ENCODE results near the gene DESI2. TPM values are rescaled to one million over a fixed set of nuclear protein-coding genes. Genes with fewer than 3 reads are reported as not detected.

The DESI2 gene
- 10 to 100 TPM; 24.5 to 26.4 TPM for total RNA-seq

DNA sequence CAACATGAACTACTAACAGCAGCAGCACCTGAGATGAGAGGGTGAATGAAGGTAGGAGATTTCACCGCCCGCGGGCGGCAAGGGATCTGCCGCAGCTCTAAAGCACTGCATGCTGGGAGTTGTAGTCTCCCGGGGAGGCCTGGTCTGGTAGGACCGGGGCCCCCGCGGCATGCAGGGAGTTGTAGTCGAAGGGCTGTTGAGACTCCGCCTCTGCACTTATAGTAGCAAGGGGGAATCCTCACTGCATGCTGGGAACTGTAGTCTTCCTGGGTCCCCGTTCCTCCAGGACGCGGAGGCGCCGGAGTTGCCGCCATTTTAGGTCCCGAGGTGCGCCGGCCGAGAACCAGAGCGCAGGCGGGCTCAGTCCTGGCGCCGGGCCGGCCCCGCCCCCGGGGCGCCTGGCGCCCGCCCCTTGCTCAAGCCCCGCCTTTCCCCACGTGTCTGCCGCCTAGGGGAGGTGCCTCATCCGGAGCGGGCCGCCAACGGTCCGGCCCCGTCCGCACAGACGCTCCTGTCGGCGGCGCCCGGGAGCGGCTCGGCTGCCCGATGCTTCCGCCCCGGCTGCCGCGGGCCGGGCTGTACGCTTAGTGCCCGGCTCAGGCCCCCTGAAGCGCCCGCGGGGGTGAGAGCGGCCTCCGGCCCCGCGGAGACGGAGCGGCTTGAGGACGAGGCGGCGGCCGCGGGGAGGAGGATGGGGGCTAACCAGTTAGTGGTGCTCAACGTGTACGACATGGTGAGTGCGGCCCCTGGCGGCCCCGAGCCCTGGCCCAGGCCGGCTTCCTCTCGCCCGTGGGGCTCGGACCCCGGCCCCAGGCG, at the start of gene DESI2:
Gene DESI2 (plus strand): TSS at position 504 of the 816 bp plus-strand sequence. CDS start 188 bp downstream, at position 692.
- CTCF ChIA-PET: interaction anchor here (0.7 to 2.9 kb wide), 5 partner anchors 10 to 321 kb away, joined by 3 to 17 read pairs (median 4); no protein-coding TSS in a partner anchor
- H3K4me1 Mint-ChIP-seq: peaks cover 15% of the 10 kb centered on the region
- ATAC-seq (peak; percentile 94), DNase-seq (peak; percentile 99)
- H3K27me3 Mint-ChIP-seq: no peaks in the 10 kb centered on the region
- H3K36me3 Mint-ChIP-seq: peaks cover 13% of the 10 kb centered on the region
- no peaks in the 10 kb centered on the region for H3K9me3 Mint-ChIP-seq (ENCODE audit: low read depth)
- peak within 1 kb of the TSS; percentile 82 for H3K27ac Mint-ChIP-seq
- peak within 1 kb of the TSS; percentile 81 for H3K4me3 Mint-ChIP-seq

DNA sequence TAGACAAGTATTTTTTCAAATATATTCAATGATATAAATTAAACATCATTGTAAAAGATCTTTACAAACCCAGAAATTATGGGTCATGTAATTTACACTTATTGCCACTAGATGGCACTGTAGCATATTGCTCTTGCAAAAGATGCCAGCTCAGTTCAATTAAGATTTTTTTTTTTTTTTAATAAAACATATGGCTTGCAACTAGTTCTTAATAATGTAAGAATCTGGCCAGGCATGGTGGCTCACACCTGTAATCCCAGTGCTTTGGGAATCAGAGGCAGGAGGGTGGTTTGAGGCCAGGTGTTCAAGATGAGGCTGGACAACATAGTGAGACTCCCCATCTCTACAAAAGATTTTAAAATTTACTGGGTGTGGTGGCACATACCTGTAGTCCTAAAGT, 49.4 kb upstream of the DESI2 start:
- DNase-seq (no peak), ATAC-seq (no peak)
- CTCF ChIA-PET: interaction anchor here (0.6 to 4.9 kb wide), 21 partner anchors 9 to 1006 kb away, joined by 3 to 87 read pairs (median 3); partner anchors contain the start of gene DESI2
- peaks cover 9% of the 10 kb centered on the region for H3K27me3 Mint-ChIP-seq
- no peaks in the 10 kb centered on the region for H3K36me3 Mint-ChIP-seq
- H3K4me3 Mint-ChIP-seq: no peak overlapping the region
- no peaks in the 10 kb centered on the region for H3K9me3 Mint-ChIP-seq (ENCODE audit: low read depth)
- peaks cover 14% of the 10 kb centered on the region for H3K4me1 Mint-ChIP-seq
- no peak overlapping the region for H3K27ac Mint-ChIP-seq

DNA sequence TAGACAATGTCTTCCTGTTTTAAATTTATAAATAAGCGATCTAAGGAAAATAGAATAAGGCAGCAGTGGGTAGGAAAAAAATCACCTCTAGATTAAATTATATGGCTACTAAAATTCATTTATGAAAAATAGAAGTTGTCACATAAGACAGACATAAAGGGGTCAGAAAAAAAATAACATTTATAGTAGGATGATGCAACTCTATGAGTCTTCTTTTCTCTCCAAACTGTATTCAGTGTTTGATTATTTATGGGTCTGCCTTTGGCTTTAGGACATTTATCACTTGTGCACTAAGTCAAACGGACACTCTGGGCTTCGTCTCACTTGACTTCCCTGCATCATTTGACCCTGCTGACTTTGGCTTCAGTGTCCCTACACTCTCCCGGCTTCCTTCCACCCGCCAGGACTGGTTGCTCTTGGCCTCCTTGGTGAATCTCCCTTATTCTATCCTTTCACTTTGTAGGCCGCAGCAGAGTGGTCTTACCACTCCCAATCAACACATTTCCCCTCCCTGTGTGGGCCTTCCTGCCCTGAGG, 47.0 kb upstream of the DESI2 start:
- H3K4me1 Mint-ChIP-seq: no peaks in the 10 kb centered on the region
- no peaks in the 10 kb centered on the region for H3K9me3 Mint-ChIP-seq (ENCODE audit: low read depth)
- no peak overlapping the region for H3K27ac Mint-ChIP-seq
- no peaks in the 10 kb centered on the region for H3K36me3 Mint-ChIP-seq
- ATAC-seq (no peak), DNase-seq (no peak)
- CTCF ChIA-PET: interaction anchor here (1.4 to 4.9 kb wide), 4 partner anchors 47 to 437 kb away, joined by 5 to 87 read pairs (median 26); partner anchors contain the start of gene DESI2
- peaks cover 9% of the 10 kb centered on the region for H3K27me3 Mint-ChIP-seq
- no peak overlapping the region for H3K4me3 Mint-ChIP-seq

DNA sequence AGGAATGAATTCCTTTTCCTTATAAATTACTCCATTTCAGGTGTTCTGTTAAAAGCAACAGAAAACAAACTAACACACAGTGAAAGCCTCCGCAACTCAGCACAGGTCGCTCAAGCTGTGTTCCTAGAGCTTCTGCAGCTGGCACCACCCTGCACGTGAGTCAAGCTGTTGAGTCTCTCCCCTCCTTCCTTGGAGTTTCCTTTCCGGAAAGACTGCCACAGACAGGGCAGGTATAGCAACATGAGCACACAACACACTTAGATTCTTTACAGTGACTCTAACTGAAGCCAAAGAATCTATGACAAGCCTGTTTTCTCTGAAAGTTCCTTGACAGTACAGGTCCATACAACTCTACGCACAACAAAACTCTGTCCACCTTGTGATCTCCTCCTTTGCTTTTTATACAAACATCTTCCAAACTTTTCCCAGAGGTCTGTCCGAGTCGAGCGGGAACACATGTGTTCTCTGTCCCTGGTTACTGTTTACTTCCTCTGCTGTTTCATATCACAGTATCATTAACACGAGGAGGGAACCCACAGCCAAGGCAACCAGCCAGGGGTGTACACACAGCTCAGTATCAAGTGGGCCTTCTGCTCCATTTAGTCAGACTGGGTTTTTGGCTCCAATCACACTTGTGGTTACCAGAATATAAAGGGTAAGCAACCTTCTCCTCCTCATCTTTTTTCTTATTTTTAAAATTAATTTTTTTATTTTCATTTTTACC, 38.7 kb upstream of the DESI2 start:
- Mint-ChIP-seq H3K9me3 (ENCODE audit: low read depth) (no peaks in the 10 kb centered on the region), H3K4me3 (no peak overlapping the region), H3K4me1 (peaks cover 4% of the 10 kb centered on the region), H3K27me3 (peaks cover 4% of the 10 kb centered on the region), H3K27ac (no peak overlapping the region), H3K36me3 (no peaks in the 10 kb centered on the region)
- CTCF ChIA-PET: no interaction called here
- ATAC-seq (no peak), DNase-seq (no peak)

DNA sequence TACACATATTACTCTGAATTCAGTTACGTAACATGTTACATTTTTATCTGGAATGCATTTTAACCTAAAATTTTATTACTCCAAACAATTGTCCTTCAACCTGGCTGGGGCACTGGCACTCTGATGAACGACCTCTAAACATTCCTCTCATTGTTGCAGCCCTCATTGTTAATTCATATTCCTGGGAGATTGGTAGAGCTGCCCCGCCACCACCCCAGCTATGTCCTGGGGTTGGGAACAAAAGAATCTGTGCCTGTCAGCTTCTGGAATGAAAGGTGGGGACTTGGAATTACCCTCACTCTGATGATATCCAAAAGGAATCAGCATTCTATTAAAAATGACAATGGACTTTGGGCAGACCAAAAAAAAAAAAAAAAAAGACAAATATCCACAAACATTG, 38.0 kb upstream of the DESI2 start:
- DNase-seq: no peak
- Mint-ChIP-seq H3K4me1 (peaks cover 4% of the 10 kb centered on the region), H3K27me3 (peaks cover 4% of the 10 kb centered on the region), H3K4me3 (no peak overlapping the region), H3K9me3 (ENCODE audit: low read depth) (no peaks in the 10 kb centered on the region), H3K36me3 (no peaks in the 10 kb centered on the region), H3K27ac (no peak overlapping the region)
- CTCF ChIA-PET: no interaction called here
- ATAC-seq: no peak

DNA sequence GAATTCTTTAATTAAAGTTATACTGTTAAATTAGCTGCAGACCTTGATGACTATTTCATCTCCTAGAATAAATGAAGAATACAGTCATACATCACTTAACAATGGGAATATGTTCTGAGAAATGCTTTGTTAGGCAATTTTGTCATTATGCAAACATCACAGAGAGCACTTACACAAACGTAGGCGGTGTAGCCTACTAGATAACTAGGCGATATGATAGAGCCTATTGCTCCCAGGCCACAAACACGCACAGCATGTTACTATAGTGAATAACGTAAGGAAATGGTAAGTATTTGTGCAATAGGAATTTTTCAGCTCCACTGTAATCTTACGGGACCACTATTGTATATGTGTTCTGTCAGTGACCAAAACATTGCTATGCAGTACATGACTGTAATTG, 37.6 kb upstream of the DESI2 start:
- DNase-seq (no peak), ATAC-seq (no peak)
- Mint-ChIP-seq H3K4me1 (peaks cover 4% of the 10 kb centered on the region), H3K27me3 (peaks cover 4% of the 10 kb centered on the region), H3K36me3 (no peaks in the 10 kb centered on the region), H3K27ac (no peak overlapping the region), H3K9me3 (ENCODE audit: low read depth) (no peaks in the 10 kb centered on the region), H3K4me3 (no peak overlapping the region)
- CTCF ChIA-PET: no interaction called here

DNA sequence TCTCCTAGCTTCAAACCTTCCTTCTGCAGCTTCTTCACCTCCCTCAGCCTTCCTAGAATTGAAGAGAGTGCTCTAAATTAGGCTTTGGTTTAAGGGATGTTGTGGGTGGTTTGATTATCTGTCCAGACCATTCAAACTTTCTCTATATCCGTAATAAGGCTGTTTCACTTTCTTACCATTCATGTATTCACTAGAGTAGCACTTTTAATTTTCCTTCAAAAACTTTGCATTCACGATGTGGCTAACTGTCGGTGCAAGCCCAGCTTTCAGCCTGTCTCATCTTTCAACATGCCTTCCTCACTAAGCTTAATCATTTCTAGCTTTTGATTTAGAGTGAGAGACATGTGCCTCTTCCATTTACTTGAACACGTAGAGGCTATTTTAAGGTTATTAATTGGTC, 26.2 kb upstream of the DESI2 start:
- DNase-seq: no peak
- CTCF ChIA-PET: interaction anchor here (1.3 kb wide), 1 partner anchor 23 kb away, joined by 3 read pairs; no protein-coding TSS in a partner anchor
- no peaks in the 10 kb centered on the region for H3K36me3 Mint-ChIP-seq
- no peak overlapping the region for H3K4me3 Mint-ChIP-seq
- peaks cover 39% of the 10 kb centered on the region for H3K27me3 Mint-ChIP-seq
- H3K27ac Mint-ChIP-seq: no peak overlapping the region
- peaks cover 6% of the 10 kb centered on the region for H3K4me1 Mint-ChIP-seq
- H3K9me3 Mint-ChIP-seq (ENCODE audit: low read depth): no peaks in the 10 kb centered on the region
- ATAC-seq: no peak

DNA sequence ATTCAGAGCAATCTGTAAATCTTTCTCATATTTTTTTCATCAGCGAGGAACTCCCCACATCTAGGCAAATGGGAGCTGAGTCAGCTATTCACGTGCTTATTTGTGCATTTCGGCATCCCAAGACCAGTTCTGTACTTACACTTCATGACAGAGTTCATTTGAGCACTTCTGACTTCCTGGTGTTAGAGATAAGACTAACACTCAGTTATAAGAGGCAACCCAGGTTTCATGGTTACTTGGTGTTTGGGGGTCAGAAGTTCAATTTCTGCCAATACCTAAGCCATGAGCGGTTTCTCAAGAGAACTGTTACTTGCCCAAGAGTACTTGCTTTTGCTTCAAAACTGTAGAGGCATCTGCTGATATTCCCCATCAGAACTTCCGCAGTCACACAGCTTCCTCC, 24.1 kb upstream of the DESI2 start:
- no peak for DNase-seq
- no peak for ATAC-seq
- Mint-ChIP-seq H3K9me3 (ENCODE audit: low read depth) (no peaks in the 10 kb centered on the region), H3K27ac (no peak overlapping the region), H3K27me3 (peaks cover 45% of the 10 kb centered on the region), H3K4me3 (no peak overlapping the region), H3K36me3 (no peaks in the 10 kb centered on the region), H3K4me1 (peaks cover 6% of the 10 kb centered on the region)
- CTCF ChIA-PET: no interaction called here

DNA sequence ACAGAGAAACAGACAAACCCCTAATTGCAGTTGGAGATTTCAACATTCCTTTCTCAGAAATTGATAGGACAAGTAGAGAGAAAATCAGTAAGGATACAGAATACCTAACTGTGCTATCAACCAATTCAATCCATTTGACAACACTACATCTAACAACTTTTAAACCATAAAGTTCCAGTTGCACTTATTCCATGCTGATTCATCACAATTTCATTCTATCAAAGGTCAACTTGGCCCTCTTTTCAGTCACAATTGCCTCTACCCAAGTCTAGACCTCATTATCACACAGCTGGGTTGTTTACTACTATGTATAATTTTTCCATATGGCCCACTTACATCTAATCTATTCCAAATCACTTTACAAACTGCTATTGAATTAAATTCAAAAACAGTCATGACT, 19.8 kb upstream of the DESI2 start:
- no peaks in the 10 kb centered on the region for H3K4me1 Mint-ChIP-seq
- no peaks in the 10 kb centered on the region for H3K36me3 Mint-ChIP-seq

DNA sequence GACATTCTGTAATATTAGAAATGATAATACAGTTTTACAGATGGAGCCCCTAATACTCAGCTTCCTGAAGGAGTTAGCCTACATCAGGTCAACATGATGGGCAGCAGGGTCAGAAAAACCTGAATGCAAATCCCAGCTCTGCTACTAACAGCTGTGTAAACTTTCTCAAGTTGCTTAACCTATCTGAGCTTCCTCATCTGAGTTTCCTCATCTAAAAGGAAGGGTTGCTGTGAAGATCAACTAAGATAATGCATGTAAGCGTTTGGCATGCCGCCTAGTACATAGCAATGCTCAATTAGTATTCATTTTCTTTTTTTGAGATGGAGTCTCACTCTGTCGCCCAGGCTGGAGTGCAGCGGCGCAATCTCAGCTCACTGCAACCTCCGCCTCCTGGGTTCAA, 18.4 kb upstream of the DESI2 start:
- H3K9me3 Mint-ChIP-seq (ENCODE audit: low read depth): no peaks in the 10 kb centered on the region

More for the DNA sequence above, 19.8 kb upstream of the DESI2 start:
- no peak overlapping the region for H3K27ac Mint-ChIP-seq
- H3K9me3 Mint-ChIP-seq (ENCODE audit: low read depth): no peaks in the 10 kb centered on the region
- no peak for DNase-seq
- H3K4me3 Mint-ChIP-seq: no peak overlapping the region
- CTCF ChIA-PET: no interaction called here
- peaks cover 26% of the 10 kb centered on the region for H3K27me3 Mint-ChIP-seq
- ATAC-seq: no peak

DNA sequence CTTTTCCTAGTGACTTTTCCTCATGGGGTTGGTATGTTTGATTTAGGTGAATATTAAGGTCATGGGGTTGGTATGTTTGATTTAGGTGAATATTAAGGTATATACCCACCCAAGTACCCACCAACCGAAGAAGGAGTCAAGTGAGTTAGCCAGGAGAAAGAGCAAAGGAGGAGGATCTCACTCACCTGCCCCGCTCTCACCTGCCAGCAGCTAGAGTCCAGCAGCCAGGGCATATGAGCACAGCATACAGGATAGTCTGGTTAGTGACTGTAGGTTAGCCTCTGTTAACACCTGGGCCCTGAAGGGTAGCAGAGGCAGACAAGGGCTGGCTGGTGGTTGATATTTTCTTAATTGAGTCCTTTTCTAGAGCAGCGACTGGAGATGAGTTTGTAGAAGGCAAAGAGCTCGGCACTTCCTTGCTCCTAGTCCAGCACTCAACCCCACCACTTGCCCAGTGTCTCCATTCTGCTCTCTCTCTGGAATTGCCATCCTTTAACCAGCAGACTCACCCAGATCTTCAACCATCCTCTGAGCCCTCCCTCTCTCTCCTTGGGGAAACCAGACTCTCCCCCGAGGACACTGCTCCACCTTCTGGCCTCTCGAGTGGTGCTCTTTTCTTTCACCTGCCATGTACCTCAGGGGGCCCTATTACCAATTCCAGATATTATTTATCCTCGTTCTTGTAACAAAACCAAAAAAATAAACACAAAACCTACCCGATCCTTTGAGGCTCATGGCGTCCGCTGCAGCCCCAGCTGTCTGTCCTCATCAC, 16.3 kb upstream of the DESI2 start:
- no peak overlapping the region for H3K27ac Mint-ChIP-seq
- H3K9me3 Mint-ChIP-seq (ENCODE audit: low read depth): no peaks in the 10 kb centered on the region
- CTCF ChIA-PET: no interaction called here
- DNase-seq (no peak), ATAC-seq (no peak)
- peaks cover 16% of the 10 kb centered on the region for H3K27me3 Mint-ChIP-seq
- no peaks in the 10 kb centered on the region for H3K36me3 Mint-ChIP-seq
- H3K4me3 Mint-ChIP-seq: no peak overlapping the region
- peaks cover 4% of the 10 kb centered on the region for H3K4me1 Mint-ChIP-seq

More for the DNA sequence above, 18.4 kb upstream of the DESI2 start:
- Mint-ChIP-seq H3K4me1 (no peaks in the 10 kb centered on the region), H3K27ac (no peak overlapping the region), H3K36me3 (no peaks in the 10 kb centered on the region), H3K27me3 (peaks cover 18% of the 10 kb centered on the region), H3K4me3 (no peak overlapping the region)
- DNase-seq (no peak), ATAC-seq (no peak)
- CTCF ChIA-PET: interaction anchor here (1.9 kb wide), 1 partner anchor 13 kb away, joined by 4 read pairs; no protein-coding TSS in a partner anchor

DNA sequence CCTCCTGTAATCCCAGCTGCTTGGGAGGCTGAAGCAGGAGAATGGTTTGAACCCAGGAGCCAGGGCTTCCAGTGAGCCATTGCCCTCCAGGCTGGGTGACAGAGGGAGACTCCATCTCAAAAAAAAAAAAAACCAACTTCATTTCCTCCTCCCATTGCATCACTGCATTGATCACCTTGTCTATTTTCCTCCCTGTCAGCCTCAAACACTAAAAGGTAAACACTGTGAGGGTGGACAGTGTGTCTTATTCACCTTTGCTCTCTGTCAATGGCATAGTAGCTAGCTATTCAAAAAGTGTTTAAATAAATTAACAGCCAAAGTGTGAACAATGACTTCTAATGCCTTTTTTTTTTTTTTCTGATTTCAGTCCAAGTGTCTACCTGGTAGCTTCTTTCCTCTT, 13.4 kb upstream of the DESI2 start:
- no peaks in the 10 kb centered on the region for H3K9me3 Mint-ChIP-seq (ENCODE audit: low read depth)
- no peak overlapping the region for H3K4me3 Mint-ChIP-seq
- H3K27me3 Mint-ChIP-seq: peaks cover 27% of the 10 kb centered on the region
- ATAC-seq (no peak), DNase-seq (no peak)
- CTCF ChIA-PET: interaction anchor here (0.6 kb wide), 1 partner anchor 1114 kb away, joined by 3 read pairs; no protein-coding TSS in a partner anchor
- H3K4me1 Mint-ChIP-seq: peaks cover 4% of the 10 kb centered on the region
- no peak overlapping the region for H3K27ac Mint-ChIP-seq
- H3K36me3 Mint-ChIP-seq: no peaks in the 10 kb centered on the region

DNA sequence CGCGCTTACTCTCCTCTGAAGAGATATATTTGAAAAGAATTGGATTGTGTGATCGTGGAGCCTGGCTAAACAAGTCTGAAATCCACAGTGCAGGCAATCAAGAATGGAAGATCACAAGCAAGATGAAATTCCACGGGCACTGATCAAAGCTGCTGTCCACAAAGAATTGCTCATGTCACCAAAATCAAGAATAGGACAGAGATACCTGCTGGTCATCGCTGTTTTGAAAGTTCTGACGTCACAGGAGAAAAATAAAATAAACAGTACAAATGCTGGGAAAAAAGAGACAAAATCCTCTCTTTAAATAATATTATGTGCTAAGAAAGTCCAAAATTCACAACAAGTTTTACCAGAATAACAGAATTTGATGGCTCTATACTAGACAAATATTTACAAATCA, 12.0 kb upstream of the DESI2 start:
- ATAC-seq: no peak
- H3K36me3 Mint-ChIP-seq: no peaks in the 10 kb centered on the region
- H3K9me3 Mint-ChIP-seq (ENCODE audit: low read depth): no peaks in the 10 kb centered on the region
- H3K4me3 Mint-ChIP-seq: no peak overlapping the region
- H3K27ac Mint-ChIP-seq: no peak overlapping the region
- DNase-seq: no peak
- H3K27me3 Mint-ChIP-seq: peaks cover 30% of the 10 kb centered on the region
- peaks cover 4% of the 10 kb centered on the region for H3K4me1 Mint-ChIP-seq
- CTCF ChIA-PET: no interaction called here

All from activated CD8-positive, alpha-beta memory T cell treated with anti-CD3 and anti-CD28 coated beads, Interleukin-2, amount 10 ng/mL, durations not matched to agents 7 days and 5 days (primary cell).